ENCODE data around the gene HOXD9. TPM values are rescaled to one million over a fixed set of nuclear protein-coding genes. Genes with fewer than 3 reads are reported as not detected.

The HOXD9 gene
- total RNA-seq, 1 experiment from 2014 or later: not detected

- H3K4ac ChIP-seq (ENCODE audit: low read depth, low read length): no peak overlapping the region
- H2AK5ac ChIP-seq (ENCODE audit: insufficient read length, low read length): no peak overlapping the region
- no peak overlapping the region for H3K56ac ChIP-seq (ENCODE audit: insufficient read length, low read depth, low read length)
- H3K4me1 Mint-ChIP-seq: peaks cover 6 to 29% of the 10 kb centered on the region in 2 experiments; a peak in 3 of 4 replicates
- H2BK12ac ChIP-seq (ENCODE audit: insufficient read length, low read depth, low read length): no peak overlapping the region
- H3K27ac Mint-ChIP-seq: no peak overlapping the region
- no peak overlapping the region for H2BK5ac ChIP-seq (ENCODE audit: insufficient read length, low read length)
- H3K27me3 ChIP-seq (ENCODE audit: insufficient read depth, low read length): peaks cover 100% of the 10 kb centered on the region
- H3K4me3 Mint-ChIP-seq: no peak overlapping the region
- no peak overlapping the region for H3K14ac ChIP-seq (ENCODE audit: insufficient read depth, low read length)
- H4K20me1 ChIP-seq (ENCODE audit: control insufficient read depth, insufficient read depth, insufficient read length): peaks cover 2% of the 10 kb centered on the region
- H3K9ac ChIP-seq (ENCODE audit: extremely low read depth, insufficient read length, low read length): no peak overlapping the region
- H3K4me1 ChIP-seq (ENCODE audit: insufficient read depth, low read length): no peaks in the 10 kb centered on the region; the same call in 1 of the 2 replicates
- H3K4me2 ChIP-seq (ENCODE audit: insufficient read depth, insufficient read length, low read length): no peak overlapping the region
- no peak overlapping the region for H3K23ac ChIP-seq (ENCODE audit: insufficient read length, low read depth, low read length)
- peaks cover 0 to 5% of the 10 kb centered on the region in 2 experiments; a peak in 3 of 5 replicates for H3K9me3 Mint-ChIP-seq
- no peak overlapping the region for H2BK15ac ChIP-seq (ENCODE audit: low read depth, low read length)
- H4K5ac ChIP-seq (ENCODE audit: insufficient read length, low read depth, low read length): no peak overlapping the region
- H3K18ac ChIP-seq (ENCODE audit: insufficient read length, low read depth, low read length): no peak overlapping the region
- no peaks in the 10 kb centered on the region for H3K23me2 ChIP-seq (ENCODE audit: insufficient read length, low read depth, low read length, poor library complexity, severe bottlenecking)
- no peaks in the 10 kb centered on the region for H3K79me1 ChIP-seq (ENCODE audit: insufficient read depth, low read depth, low read length, poor library complexity, severe bottlenecking)
- no CpG with 5 or more reads among the region's 8 CpGs for WGBS (ENCODE audit: extremely low coverage, insufficient read length, low lambda C conversion rate)
- no peak overlapping the region for H3K27ac ChIP-seq (ENCODE audit: insufficient read length, low read depth, low read length)
- no peaks in the 10 kb centered on the region; a peak in 1 of 7 replicates for H3K36me3 Mint-ChIP-seq (ENCODE audit: insufficient read depth in 1 of 3, low read depth in 3 of 3)
- peaks cover 100% of the 10 kb centered on the region for H3K27me3 Mint-ChIP-seq (ENCODE audit: low read depth)
- H4K8ac ChIP-seq (replicated peaks; ENCODE audit: insufficient read length, low read depth, low read length): no peak overlapping the region
- no peak for TF ChIP-seq CTCF (conservative IDR thresholded peaks at IDR 0.05)
- no peak overlapping the region for H2BK20ac ChIP-seq (ENCODE audit: low read depth, low read length, poor library complexity, severe bottlenecking)
- H2BK120ac ChIP-seq (ENCODE audit: low read depth, low read length, poor library complexity, severe bottlenecking): no peak overlapping the region
- no peak for DNase-seq
- no peak overlapping the region for H3T11ph ChIP-seq (ENCODE audit: low read length)
- no peaks in the 10 kb centered on the region for H3K9me3 ChIP-seq (ENCODE audit: control insufficient read depth, low read depth, low read length)
- H4K91ac ChIP-seq (ENCODE audit: insufficient read length, low read depth, low read length): no peak overlapping the region
- H2AFZ ChIP-seq (ENCODE audit: low read length): no peak overlapping the region
- H3K79me2 ChIP-seq (ENCODE audit: insufficient read depth, low read length): no peaks in the 10 kb centered on the region
Measured at GRCh38 chr2:176156301-176156806, 33.8 kb downstream of the HOXD9 start.

Measured in H9 (cell line).